GM12878 (cell line): ENCODE results near the gene COBLL1.

Source experiments
- BHLHE40 ChIP-seq, 2 experiments: fragments of 450-650 bp in 1 of 2; IDR thresholded peaks; 2 replicates each; pipeline ENCODE4 v1.6.1; 2011 to 2017; ENCODE audit warnings: low read depth in 2 of 2, borderline replicate concordance in 1 of 2, improper control_type of control experiment in 1 of 2, low read length in 1 of 2, mild to moderate bottlenecking in 1 of 2
- JUNB ChIP-seq: IDR thresholded peaks from 2 replicates; pipeline ENCODE4 v1.6.1; 2016; ENCODE audit warnings: antibody characterized with exemption, mild to moderate bottlenecking
- NRF1 ChIP-seq: conservative IDR thresholded peaks from 2 replicates; pipeline ENCODE4 v1.6.1; 2011; ENCODE audit warnings: mild to moderate bottlenecking, low read depth, low read length, improper control_type of control experiment

GRCh38 chr2:164756773-164757172, 84.8 kb downstream of the COBLL1 start:
- TF ChIP-seq BHLHE40 (IDR thresholded peaks at IDR 0.05; ENCODE audit: borderline replicate concordance in 1 of 2, low read depth in 2 of 2, low read length in 1 of 2) (no peak), JUNB (no peak), NRF1 (no peak)
